COR-L47 (cell line): Measurements from ENCODE around the gene RSPH6A.
"Not testable (repeated sequence)": the region's sequence is repeated elsewhere in the genome, so short reads cannot be mapped to it uniquely, and the experiment has no call there.

Experiments
- DNase-seq: peaks from one replicate; lab custom pipeline; 2025; lab: John Stamatoyannopoulos, UW

The RSPH6A gene

GRCh38 chr19:45764945-45765701 lies 50.0 kb downstream of the RSPH6A start:
- no peak for DNase-seq

GRCh38 chr19:45764475-45764874 lies 50.6 kb downstream of the RSPH6A start:
- no peak for DNase-seq

DNA sequence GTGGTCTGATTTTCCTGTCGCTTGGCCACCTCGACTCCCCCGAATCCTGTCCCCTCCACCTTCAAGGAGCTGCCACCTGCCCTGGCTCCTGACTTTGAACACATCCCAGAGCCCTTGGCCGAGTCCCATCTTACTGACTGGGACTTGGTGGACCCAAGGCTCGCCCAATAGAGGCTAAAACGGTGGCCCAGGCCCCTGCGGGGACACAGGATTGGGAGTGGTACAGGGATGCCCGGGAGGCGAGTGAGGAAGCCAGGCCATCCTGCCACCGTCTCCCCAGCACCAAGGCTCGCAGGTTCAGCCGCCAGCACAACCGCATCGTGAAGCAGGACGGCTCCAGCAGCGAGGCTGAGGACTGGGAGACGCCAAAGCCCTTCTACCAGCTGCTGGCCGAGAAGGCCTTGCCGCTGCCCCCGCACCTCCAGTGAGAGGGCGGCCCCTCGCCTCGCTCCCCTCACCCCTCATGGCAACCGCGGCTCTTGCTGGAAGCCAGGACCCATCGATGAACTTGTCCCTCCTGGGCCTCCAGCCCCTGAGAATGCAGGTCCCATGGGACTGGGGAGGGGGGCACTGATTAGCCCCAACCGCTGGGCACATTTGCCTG lies 51.3 kb downstream of the RSPH6A start:
- DNase-seq, result no peak

- no peak for DNase-seq
Measured at GRCh38 chr19:45762870-45763631, 52.1 kb downstream of the RSPH6A start.

DNA sequence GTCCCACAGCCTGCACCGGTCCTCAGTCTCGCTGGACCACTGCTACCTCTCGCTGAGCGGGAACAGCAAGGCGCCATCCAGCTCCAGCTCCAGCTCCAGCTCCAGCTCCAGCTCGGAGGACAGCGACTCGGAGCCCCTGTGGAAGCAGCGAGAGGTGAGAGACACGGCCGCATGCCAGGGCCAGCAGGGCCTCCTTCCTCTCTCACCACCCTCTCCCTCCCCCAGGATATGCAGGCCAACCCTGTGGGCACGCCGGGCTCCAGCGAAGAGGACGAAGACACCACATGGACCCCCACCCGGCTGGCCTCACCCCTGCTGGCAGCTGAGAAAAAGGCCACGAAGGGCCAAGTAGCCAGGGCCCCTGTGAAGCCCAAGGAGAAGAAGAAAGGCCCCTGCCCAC lies 53.4 kb downstream of the RSPH6A start:
- DNase-seq, result no peak

GRCh38 chr19:45758921-45759320 lies 56.2 kb downstream of the RSPH6A start:
- no peak for DNase-seq

DNA sequence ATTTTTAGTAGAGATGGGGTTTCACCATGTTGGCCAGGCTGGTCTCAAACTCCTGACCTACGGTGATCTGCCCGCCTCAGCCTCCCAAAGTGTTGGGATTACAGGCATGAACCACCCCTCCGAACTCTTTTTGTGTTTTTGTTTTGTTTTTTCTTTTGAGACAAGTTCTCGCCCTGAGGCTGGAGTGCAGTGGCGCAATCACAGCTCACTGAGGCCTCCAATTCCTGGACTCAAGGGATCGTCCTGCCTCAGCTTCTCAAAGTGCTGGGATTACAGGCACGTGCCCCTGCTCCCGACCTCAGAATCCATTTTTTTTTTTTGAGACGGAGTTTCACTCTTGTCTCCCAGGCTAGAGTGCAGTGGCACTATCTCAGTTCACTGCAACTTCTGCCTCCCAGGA lies 57.4 kb downstream of the RSPH6A start:
- DNase-seq, result no peak

- no peak for DNase-seq
Measured at GRCh38 chr19:45754323-45754722, 60.8 kb downstream of the RSPH6A start.

GRCh38 chr19:45753548-45753947 lies 61.6 kb downstream of the RSPH6A start:
- no peak for DNase-seq

DNA sequence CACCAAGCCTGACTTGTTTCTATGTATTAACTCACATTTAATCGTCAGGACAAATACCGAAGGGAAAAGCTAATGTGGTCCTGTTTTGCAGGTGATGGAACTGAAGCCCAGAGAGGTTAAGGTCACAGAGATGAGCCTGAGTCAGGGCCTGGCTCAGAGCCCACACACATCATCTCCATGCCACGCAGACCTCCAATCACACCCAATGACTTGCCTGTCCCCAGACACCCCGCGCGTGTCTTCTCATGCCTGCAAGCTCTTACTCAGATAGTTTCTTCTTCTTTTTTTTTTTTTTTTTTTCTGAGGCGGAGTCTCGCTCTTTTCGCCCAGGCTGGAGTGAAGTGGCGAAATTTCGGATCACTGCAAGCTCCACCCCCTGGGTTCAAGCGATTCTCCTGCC lies 62.5 kb downstream of the RSPH6A start:
- no peak for DNase-seq

DNA sequence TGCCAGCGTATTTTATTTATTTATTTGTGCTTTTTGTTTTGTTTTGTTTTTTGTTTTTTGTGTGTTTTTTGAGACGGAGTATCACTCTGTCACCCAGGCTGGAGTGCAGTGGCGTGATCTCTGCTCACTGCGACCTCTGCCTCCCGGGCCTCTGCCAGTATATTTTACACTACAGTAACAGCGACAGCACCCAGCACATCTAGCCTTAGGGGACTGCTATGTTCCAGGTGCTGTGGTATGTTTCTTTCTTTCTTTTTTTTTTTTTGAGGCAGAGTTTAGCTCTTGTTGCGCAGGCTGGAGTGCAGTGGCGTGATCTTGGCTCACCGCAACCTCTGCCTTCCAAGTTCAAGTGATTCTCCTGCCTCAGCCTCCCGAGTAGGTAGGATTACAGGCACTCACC lies 63.6 kb downstream of the RSPH6A start:
- not testable (repeated sequence) for DNase-seq

DNA sequence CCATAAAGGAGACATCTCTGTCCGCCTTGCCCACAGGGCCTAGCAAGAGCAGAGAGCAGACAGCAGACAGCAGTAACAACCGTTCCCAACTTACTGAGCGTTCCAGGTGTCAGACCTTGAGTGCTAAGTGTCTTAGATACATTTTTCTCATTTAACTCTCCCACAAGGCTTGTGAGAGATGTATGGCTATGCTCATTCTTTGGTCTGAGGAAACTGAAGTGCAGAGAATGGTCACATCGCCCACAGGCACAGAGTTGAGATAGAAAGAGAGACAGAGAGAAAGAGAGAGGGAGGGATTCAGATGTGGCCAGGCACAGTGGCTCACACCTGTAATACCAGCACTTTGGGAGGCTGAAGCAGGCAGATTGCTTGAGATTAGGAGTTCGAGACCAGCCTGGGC lies 67.6 kb downstream of the RSPH6A start:
- DNase-seq, result no peak

- no peak for DNase-seq
Measured at GRCh38 chr19:45746866-45747265, 68.2 kb downstream of the RSPH6A start.
